GM23248 (cell line): ENCODE results near the gene SIGLEC14.

Source experiments
- EZH2 ChIP-seq: fragments of 200-600 bp; sonication (generic); IDR thresholded peaks from 2 replicates; pipeline ENCODE4 v1.6.1; 2018; ENCODE audit warnings: antibody characterized with exemption, mild to moderate bottlenecking; ENCODE audit not compliant: insufficient read depth, poor library complexity, severe bottlenecking
- EZH2phosphoT487 ChIP-seq: fragments of 200-600 bp; sonication (generic); IDR thresholded peaks from 2 replicates; pipeline ENCODE4 v1.6.1; 2018; ENCODE audit warnings: antibody characterized with exemption, moderate library complexity, mild to moderate bottlenecking, low read depth; ENCODE audit not compliant: insufficient read depth

- TF ChIP-seq EZH2, result no peak
- no peak for TF ChIP-seq EZH2phosphoT487
Observed at GRCh38 chr19:51640386-51640785, 6.2 kb downstream of the SIGLEC14 start.
